IMR-90 (cell line): Measurements from ENCODE around the gene RAB33B. TPM values are rescaled to one million over a fixed set of nuclear protein-coding genes. Genes with fewer than 3 reads are reported as not detected.

Source experiments
- ATAC-seq: fragments of 200-7000 bp; cut with Tn5 transposase; 2 replicates; pipeline ENCODE4 v1.9.1; 2020; ENCODE audit warnings: low read depth, mild to moderate bottlenecking, moderate library complexity
- BruUV-seq: library from RNA; stranded (reverse); fragments of 400-500 nt; replicated peaks from 2 replicates; lab custom pipeline; 2021; lab: Mats Ljungman, UMichigan
- CTCF ChIA-PET: fragments of 300-600 bp; formaldehyde crosslinking; extraction: SDS; loops from one replicate; lab custom pipeline; 2021; ENCODE audit warnings: antibody characterized with exemption; lab: Yijun Ruan, JAX
- POLR2A ChIA-PET: fragments of 300-600 bp; sonication (Branson Sonifier 250); formaldehyde crosslinking; loops from one replicate; lab custom pipeline; 2022; ENCODE audit warnings: antibody characterized with exemption; ENCODE audit not compliant: unreplicated experiment; lab: Charles Lee
- DNase-seq: peaks from one replicate; pipeline ENCODE4 v3.0.0; 2013
- H2AFZ ChIP-seq: replicated peaks from 2 replicates; pipeline ENCODE3; 2013; ENCODE audit warnings: low read length, mild to moderate bottlenecking; ENCODE audit not compliant: poor library complexity
- H2AK5ac ChIP-seq: 2 replicates; pipeline ENCODE4 v1.6.1; 2013; ENCODE audit warnings: low read depth, low read length, inconsistent platforms
- H2AK9ac ChIP-seq: replicated peaks from 2 replicates; pipeline ENCODE3; 2013; ENCODE audit warnings: mild to moderate bottlenecking, low read depth, low read length, moderate library complexity; ENCODE audit not compliant: poor library complexity
- H2BK120ac ChIP-seq: 2 replicates; pipeline ENCODE4 v1.6.1; 2013; ENCODE audit warnings: low read depth, low read length, inconsistent platforms
- H2BK15ac ChIP-seq: 3 replicates; pipeline ENCODE4 v1.6.1; 2013; ENCODE audit warnings: low read depth, low read length, inconsistent platforms
- H2BK20ac ChIP-seq: 2 replicates; pipeline ENCODE4 v1.6.1; 2013; ENCODE audit warnings: low read depth, mild to moderate bottlenecking, inconsistent platforms, low read length, moderate library complexity
- H2BK5ac ChIP-seq: 2 replicates; pipeline ENCODE4 v1.6.1; 2013; ENCODE audit warnings: mild to moderate bottlenecking, low read depth, low read length, inconsistent platforms; ENCODE audit not compliant: poor library complexity, severe bottlenecking
- H3K14ac ChIP-seq: replicated peaks from 2 replicates; pipeline ENCODE4 v1.6.1; 2013; ENCODE audit warnings: low read depth, low read length, inconsistent platforms
- H3K18ac ChIP-seq: 2 replicates; pipeline ENCODE4 v1.6.1; 2013; ENCODE audit warnings: low read depth, low read length, control low read depth
- H3K23ac ChIP-seq: 2 replicates; pipeline ENCODE4 v1.6.1; 2013; ENCODE audit warnings: low read depth, low read length, inconsistent platforms
- H3K27ac ChIP-seq: 2 replicates; pipeline ENCODE4 v1.5.1; 2013; ENCODE audit warnings: mild to moderate bottlenecking, control low read depth, low read length; ENCODE audit not compliant: insufficient read depth
- H3K27me3 ChIP-seq: 2 replicates; pipeline ENCODE4 v1.6.1; 2013; ENCODE audit warnings: low read length; ENCODE audit not compliant: control insufficient read depth, insufficient read depth
- H3K36me3 ChIP-seq: 2 replicates; pipeline ENCODE4 v1.6.1; 2013; ENCODE audit warnings: low read length, mixed read lengths; ENCODE audit not compliant: control insufficient read depth, insufficient read depth
- H3K4ac ChIP-seq: 2 replicates; pipeline ENCODE4 v1.6.1; 2013; ENCODE audit warnings: low read depth, low read length, inconsistent platforms
- H3K4me1 ChIP-seq: 2 replicates; pipeline ENCODE4 v1.6.1; 2013; ENCODE audit warnings: low read length, mixed read lengths; ENCODE audit not compliant: control insufficient read depth, insufficient read depth
- H3K4me2 ChIP-seq: 2 replicates; pipeline ENCODE4 v1.6.1; 2013; ENCODE audit warnings: low read depth, mild to moderate bottlenecking, control low read depth, low read length, moderate library complexity
- H3K4me3 ChIP-seq: 2 replicates; pipeline ENCODE4 v1.5.1; 2013; ENCODE audit warnings: low read depth, mild to moderate bottlenecking, control low read depth, low read length, moderate library complexity; ENCODE audit not compliant: insufficient read depth
- H3K56ac ChIP-seq: 2 replicates; pipeline ENCODE4 v1.6.1; 2013; ENCODE audit warnings: low read length, inconsistent platforms; ENCODE audit not compliant: insufficient read depth; ENCODE audit errors: extremely low read depth
- H3K79me1 ChIP-seq, 2 experiments: 2 replicates each; pipeline ENCODE4 v1.6.1; 2013; ENCODE audit warnings: low read length in 2 of 2, inconsistent platforms in 1 of 2, low read depth in 1 of 2
- H3K9ac ChIP-seq: 2 replicates; pipeline ENCODE4 v1.6.1; 2013; ENCODE audit warnings: low read depth, low read length, control low read depth
- H3K9me1 ChIP-seq: 2 replicates; pipeline ENCODE4 v1.6.1; 2013; ENCODE audit warnings: low read length, inconsistent platforms; ENCODE audit not compliant: insufficient read depth
- H3K9me3 ChIP-seq: 2 replicates; pipeline ENCODE4 v1.6.1; 2013; ENCODE audit warnings: low read length; ENCODE audit not compliant: control insufficient read depth, insufficient read depth
- H4K20me1 ChIP-seq: 2 replicates; pipeline ENCODE4 v1.6.1; 2013; ENCODE audit warnings: low read length, inconsistent platforms; ENCODE audit not compliant: insufficient read depth
- H4K5ac ChIP-seq: 2 replicates; pipeline ENCODE4 v1.6.1; 2013; ENCODE audit warnings: mild to moderate bottlenecking, low read depth, low read length, control low read depth
- H4K8ac ChIP-seq, 2 experiments: 2 replicates each; pipeline ENCODE4 v1.6.1; 2013; ENCODE audit warnings: low read depth in 2 of 2, low read length in 2 of 2, control low read depth in 1 of 2, inconsistent platforms in 1 of 2
- H4K91ac ChIP-seq: 2 replicates; pipeline ENCODE4 v1.6.1; 2013; ENCODE audit warnings: low read depth, low read length, inconsistent platforms; ENCODE audit not compliant: insufficient read depth
- RCOR1 ChIP-seq: IDR thresholded peaks from 2 replicates; pipeline ENCODE4 v1.6.1; 2012; ENCODE audit warnings: mild to moderate bottlenecking, low read length, improper control_type of control experiment; ENCODE audit not compliant: insufficient replicate concordance
- WGBS, 2 experiments: methylation state at CpG; one replicate each; pipeline versions ENCODE4 v1.1.5 to v1.1.7; 2013; ENCODE audit warnings: missing lambda C conversion rate in 2 of 2; ENCODE audit not compliant: insufficient read length in 1 of 2; ENCODE audit errors: extremely low coverage in 2 of 2; 5-methylcytosine and 5-hydroxymethylcytosine counted together
- dilution Hi-C: fragments of 300-500 bp; cut with HindIII; formaldehyde crosslinking; loops from one replicate; pipeline ENCODE4 v1.14.3; 2018; ENCODE audit warnings: low sequenced_read_pairs; ENCODE audit not compliant: unreplicated experiment
- in situ Hi-C: fragments of 300-500 bp; cut with MboI; formaldehyde crosslinking; loops from 3 replicates; pipeline ENCODE4 v1.14.3; 2019; ENCODE audit warnings: low sequenced_read_pairs, inconsistent platforms, mixed read lengths
- intact Hi-C: fragments of 100-400 bp; cut with micrococcal nuclease; formaldehyde crosslinking; loops from 2 replicates; pipeline ENCODE4 v1.10.0; 2022
- polyA plus RNA-seq, 3 experiments: library from polyadenylated mRNA; depleted of rRNA; stranded (reverse); fragments of >200 nt; gene quantifications; 2 replicates each; pipeline ENCODE4 v1.2.3, GENCODE V29; 2012; ENCODE audit warnings: low replicate concordance in 1 of 3
- total RNA-seq: library from RNA; depleted of rRNA; stranded (reverse); fragments of >200 nt; gene quantifications from 2 replicates; pipeline ENCODE4 v1.2.3, GENCODE V29; 2012

The RAB33B gene
- total and polyA plus RNA-seq, 2 of the 4 experiments (the other 2 are of a cell fraction): 3.7 to 7.3 TPM

GRCh38 chr4:139469869-139470268 lies 15.9 kb downstream of the RAB33B start:
- H3K9ac ChIP-seq: no peak overlapping the region
- in situ Hi-C loops: no loop called here
- BruUV-seq: no TSS peak
- no peak overlapping the region for H2AFZ ChIP-seq
- peaks cover 22 to 38% of the 10 kb centered on the region in 2 experiments for H3K79me1 ChIP-seq
- no peak overlapping the region for H2AK9ac ChIP-seq
- no peak overlapping the region for H2AK5ac ChIP-seq
- WGBS, 2 experiments: no CpG with 5 or more reads among the region's 1 CpG
- no peak overlapping the region for H3K4me3 ChIP-seq
- intact Hi-C loops: no loop called here
- no peak overlapping the region for H3K14ac ChIP-seq
- no peaks in the 10 kb centered on the region for H3K27me3 ChIP-seq
- no peak for DNase-seq
- no peak overlapping the region for H3K23ac ChIP-seq
- POLR2A ChIA-PET: no interaction called here
- no peak overlapping the region for H4K5ac ChIP-seq
- CTCF ChIA-PET: no interaction called here
- no peaks in the 10 kb centered on the region; the same call in 1 of the 2 replicates for H3K4me1 ChIP-seq
- peak overlapping the region; percentile 50 for H2BK5ac ChIP-seq
- TF ChIP-seq RCOR1: no peak
- H3K18ac ChIP-seq: peak overlapping the region; percentile 33; the same call in 1 of the 2 replicates
- H2BK15ac ChIP-seq: no peak overlapping the region
- no peak overlapping the region for H4K8ac ChIP-seq
- no peak overlapping the region for H3K56ac ChIP-seq
- no peak overlapping the region for H2BK120ac ChIP-seq
- no peaks in the 10 kb centered on the region for H3K9me1 ChIP-seq
- dilution Hi-C loops: no loop called here
- peaks cover 3% of the 10 kb centered on the region; the same call in 1 of the 2 replicates for H3K36me3 ChIP-seq
- no peak for ATAC-seq
- no peak overlapping the region for H4K91ac ChIP-seq
- no peak overlapping the region for H3K4ac ChIP-seq
- no peak overlapping the region for H3K4me2 ChIP-seq
- H4K20me1 ChIP-seq: peaks cover 21% of the 10 kb centered on the region; the same call in 1 of the 2 replicates
- peaks cover 8% of the 10 kb centered on the region for H3K9me3 ChIP-seq
- no peak overlapping the region for H2BK20ac ChIP-seq
- no peak overlapping the region for H3K27ac ChIP-seq
